HEK293 (cell line): ENCODE data around the gene GNA12.
"Not testable (repeated sequence)": the region's sequence is repeated elsewhere in the genome, so short reads cannot be mapped to it uniquely, and the experiment has no call there.

Experiments used
- CTCF ChIA-PET: fragments of 350-600 bp; formaldehyde crosslinking; extraction: SDS; loops from one replicate; lab custom pipeline; 2021; ENCODE audit warnings: antibody characterized with exemption; lab: Yijun Ruan, JAX
- POLR2A ChIA-PET: fragments of 300-600 bp; formaldehyde crosslinking; extraction: SDS; loops from one replicate; lab custom pipeline; 2020; ENCODE audit warnings: antibody characterized with exemption, inconsistent platforms; lab: Yijun Ruan, JAX
- H3K27ac ChIP-seq: fragments of 200-500 bp; sonication (Bioruptor generic); 2 replicates; pipeline ENCODE4 v1.5.1; 2014; ENCODE audit warnings: low read depth, low read length, control low read depth, inconsistent platforms; ENCODE audit errors: extremely low read depth
- H3K36me3 ChIP-seq, 2 experiments: fragments of 200-500 bp in 1 of 2; sonication (Bioruptor generic) in 1 of 2; 1 replicate in 1 of 2; 2 replicates in 1 of 2; pipeline ENCODE4 v1.5.1; 2014 to 2017; ENCODE audit warnings: inconsistent platforms in 2 of 2, low read length in 2 of 2; ENCODE audit not compliant: control insufficient read depth in 2 of 2, insufficient read depth in 1 of 2
- H3K4me1 ChIP-seq: fragments of 200-500 bp; sonication (Bioruptor generic); 2 replicates; pipeline ENCODE4 v1.5.1; 2014; ENCODE audit warnings: mild to moderate bottlenecking, low read length, inconsistent platforms; ENCODE audit not compliant: control insufficient read depth, insufficient read depth
- H3K4me3 ChIP-seq: 2 replicates; pipeline ENCODE4 v1.5.1; 2011; ENCODE audit warnings: low read depth, mild to moderate bottlenecking, control low read depth, low read length, moderate library complexity
- H3K9me3 ChIP-seq: fragments of 200-500 bp; sonication (Bioruptor generic); 2 replicates; pipeline ENCODE4 v1.5.1; 2014; ENCODE audit warnings: low read depth, low read length, inconsistent platforms; ENCODE audit not compliant: control insufficient read depth, insufficient read depth
- HOXA7 ChIP-seq: sonication (generic); formaldehyde crosslinking; IDR thresholded peaks from 2 replicates; pipeline ENCODE4 v1.8.1; 2022; ENCODE audit warnings: missing genetic modification reagents, borderline replicate concordance
- ZNF10 ChIP-seq: fragments of 450-650 bp; formaldehyde crosslinking; IDR thresholded peaks from 2 replicates; pipeline ENCODE4 v1.5.1; 2017; ENCODE audit warnings: missing biosample characterization, missing genetic modification characterization
- ZNF112 ChIP-seq: fragments of 450-650 bp; formaldehyde crosslinking; IDR thresholded peaks from 2 replicates; pipeline ENCODE4 v1.5.0; 2017; ENCODE audit warnings: missing biosample characterization, missing genetic modification characterization
- ZNF121 ChIP-seq: fragments of 450-650 bp; formaldehyde crosslinking; IDR thresholded peaks from 2 replicates; pipeline ENCODE4 v1.5.1; 2016; ENCODE audit warnings: missing biosample characterization, missing genetic modification characterization
- ZNF19 ChIP-seq: fragments of 450-650 bp; formaldehyde crosslinking; IDR thresholded peaks from 2 replicates; pipeline ENCODE4; 2016; ENCODE audit warnings: missing biosample characterization, missing genetic modification characterization, low read depth
- ZNF366 ChIP-seq: fragments of 450-650 bp; formaldehyde crosslinking; conservative IDR thresholded peaks from 2 replicates; pipeline ENCODE4 v1.5.1; 2016; ENCODE audit warnings: missing biosample characterization, missing genetic modification characterization
- ZNF433 ChIP-seq: fragments of 450-650 bp; formaldehyde crosslinking; IDR thresholded peaks from 2 replicates; pipeline ENCODE4 v1.5.1; 2016; ENCODE audit warnings: missing biosample characterization, missing genetic modification characterization, low read depth
- ZNF560 ChIP-seq: fragments of 450-650 bp; formaldehyde crosslinking; IDR thresholded peaks from 2 replicates; pipeline ENCODE4 v1.5.1; 2017; ENCODE audit warnings: missing biosample characterization, missing genetic modification characterization, borderline replicate concordance
- ZNF600 ChIP-seq: fragments of 450-650 bp; formaldehyde crosslinking; IDR thresholded peaks from 2 replicates; pipeline ENCODE4 v1.5.1; 2016; ENCODE audit warnings: missing biosample characterization, missing genetic modification characterization
- ZNF626 ChIP-seq: fragments of 450-650 bp; sonication (Bioruptor Pico); formaldehyde crosslinking; IDR thresholded peaks from 2 replicates; pipeline ENCODE4 v1.5.1; 2018; ENCODE audit warnings: missing biosample characterization, missing genetic modification characterization, inconsistent platforms
- ZNF776 ChIP-seq: fragments of 450-650 bp; formaldehyde crosslinking; IDR thresholded peaks from 2 replicates; pipeline ENCODE4 v1.5.0; 2017; ENCODE audit warnings: missing biosample characterization, missing genetic modification characterization, borderline replicate concordance
- ZNF792 ChIP-seq: fragments of 450-650 bp; formaldehyde crosslinking; IDR thresholded peaks from 2 replicates; pipeline ENCODE4 v1.5.1; 2016; ENCODE audit warnings: missing biosample characterization, missing genetic modification characterization
- TF ChIP-seq, protein P1 (sequence below): fragments of 450-650 bp; formaldehyde crosslinking; IDR thresholded peaks from 2 replicates; pipeline ENCODE4 v1.5.1; 2017; ENCODE audit warnings: missing biosample characterization, mild to moderate bottlenecking, missing genetic modification characterization, moderate library complexity
- TF ChIP-seq, protein P2 (sequence below): fragments of 450-650 bp; formaldehyde crosslinking; IDR thresholded peaks from 2 replicates; pipeline ENCODE4 v1.5.1; 2016; ENCODE audit warnings: missing biosample characterization, missing genetic modification characterization
- TF ChIP-seq, protein P3 (sequence below): fragments of 450-650 bp; formaldehyde crosslinking; IDR thresholded peaks from 2 replicates; pipeline ENCODE4 v1.5.1; 2016; ENCODE audit warnings: missing biosample characterization, missing genetic modification characterization

GNA12 gene

DNA sequence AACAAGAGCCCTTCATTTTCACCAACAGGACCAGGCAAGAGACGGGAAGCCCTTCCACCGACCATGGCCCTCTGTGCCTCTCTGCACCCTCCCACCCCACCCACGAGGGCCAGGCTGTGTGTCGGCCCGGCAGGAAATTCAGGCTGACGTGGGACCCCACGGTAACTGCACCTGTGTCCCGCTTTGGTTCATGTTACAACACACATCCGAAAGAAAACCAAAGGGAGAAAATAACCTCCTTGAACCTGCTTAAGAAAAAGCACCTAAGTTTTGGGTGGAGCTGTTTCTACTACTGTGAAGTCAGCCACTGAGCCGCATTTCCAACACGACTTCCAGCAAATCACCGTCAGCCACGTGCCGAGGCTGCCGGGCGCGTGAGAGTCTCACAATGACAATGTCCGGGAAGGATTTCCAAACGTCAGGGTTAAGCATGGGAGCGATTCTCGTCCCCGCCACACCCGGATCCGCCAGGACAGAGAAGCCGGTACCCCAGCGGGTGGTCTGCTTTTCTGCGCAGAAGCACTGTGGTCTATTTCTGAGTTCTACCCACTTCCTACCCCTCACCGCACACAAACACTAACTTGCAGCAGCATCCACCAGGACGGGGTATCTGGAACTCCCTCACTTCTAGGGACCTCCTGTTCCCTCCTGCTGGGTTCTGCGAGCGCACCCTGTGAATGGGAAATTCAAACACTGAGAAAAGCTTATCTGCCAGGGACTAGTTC lies 119.5 kb downstream of the GNA12 start (continued):
- TF ChIP-seq ZNF112 (tag by site-specific recombination) = no peak
- no peak for TF ChIP-seq ZNF366 (tag by site-specific recombination)
- no peak for TF ChIP-seq ZNF433 (tag by site-specific recombination)
- TF ChIP-seq ZNF10 (tag by site-specific recombination) = no peak
- TF ChIP-seq, protein P1, sequence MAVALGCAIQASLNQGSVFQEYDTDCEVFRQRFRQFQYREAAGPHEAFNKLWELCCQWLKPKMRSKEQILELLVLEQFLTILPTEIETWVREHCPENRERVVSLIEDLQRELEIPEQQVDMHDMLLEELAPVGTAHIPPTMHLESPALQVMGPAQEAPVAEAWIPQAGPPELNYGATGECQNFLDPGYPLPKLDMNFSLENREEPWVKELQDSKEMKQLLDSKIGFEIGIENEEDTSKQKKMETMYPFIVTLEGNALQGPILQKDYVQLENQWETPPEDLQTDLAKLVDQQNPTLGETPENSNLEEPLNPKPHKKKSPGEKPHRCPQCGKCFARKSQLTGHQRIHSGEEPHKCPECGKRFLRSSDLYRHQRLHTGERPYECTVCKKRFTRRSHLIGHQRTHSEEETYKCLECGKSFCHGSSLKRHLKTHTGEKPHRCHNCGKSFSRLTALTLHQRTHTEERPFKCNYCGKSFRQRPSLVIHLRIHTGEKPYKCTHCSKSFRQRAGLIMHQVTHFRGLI = no peak
- TF ChIP-seq ZNF560 (tag by site-specific recombination) = no peak

DNA sequence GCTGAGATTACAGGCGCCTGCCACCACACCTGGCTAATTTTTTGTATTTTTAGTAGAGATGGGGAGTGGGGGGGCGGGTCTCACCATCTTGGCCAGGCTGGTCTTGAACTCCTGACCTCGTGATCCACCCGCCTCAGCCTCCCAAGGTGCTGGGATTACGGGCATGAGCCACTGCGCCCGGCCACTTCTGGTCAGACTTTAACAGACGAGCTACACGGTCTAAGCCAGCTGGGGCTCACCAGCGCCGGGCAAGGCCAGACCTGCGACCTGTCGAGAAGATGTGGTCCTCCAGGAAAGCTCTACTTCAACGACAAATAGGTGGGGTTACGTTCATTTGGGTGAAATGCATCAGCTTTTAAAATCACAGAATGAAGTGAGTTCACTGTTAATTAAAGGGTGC lies 120.1 kb downstream of the GNA12 start:
- H3K4me3 ChIP-seq, POLR2A ChIA-PET, H3K36me3 ChIP-seq, H3K9me3 ChIP-seq, H3K27ac ChIP-seq, H3K4me1 ChIP-seq: not testable (repeated sequence)
- CTCF ChIA-PET = interaction anchor here (0.6 to 1.9 kb wide), 2 partner anchors 14 to 34 kb away, joined by 3 to 10 read pairs; no protein-coding TSS in a partner anchor

DNA sequence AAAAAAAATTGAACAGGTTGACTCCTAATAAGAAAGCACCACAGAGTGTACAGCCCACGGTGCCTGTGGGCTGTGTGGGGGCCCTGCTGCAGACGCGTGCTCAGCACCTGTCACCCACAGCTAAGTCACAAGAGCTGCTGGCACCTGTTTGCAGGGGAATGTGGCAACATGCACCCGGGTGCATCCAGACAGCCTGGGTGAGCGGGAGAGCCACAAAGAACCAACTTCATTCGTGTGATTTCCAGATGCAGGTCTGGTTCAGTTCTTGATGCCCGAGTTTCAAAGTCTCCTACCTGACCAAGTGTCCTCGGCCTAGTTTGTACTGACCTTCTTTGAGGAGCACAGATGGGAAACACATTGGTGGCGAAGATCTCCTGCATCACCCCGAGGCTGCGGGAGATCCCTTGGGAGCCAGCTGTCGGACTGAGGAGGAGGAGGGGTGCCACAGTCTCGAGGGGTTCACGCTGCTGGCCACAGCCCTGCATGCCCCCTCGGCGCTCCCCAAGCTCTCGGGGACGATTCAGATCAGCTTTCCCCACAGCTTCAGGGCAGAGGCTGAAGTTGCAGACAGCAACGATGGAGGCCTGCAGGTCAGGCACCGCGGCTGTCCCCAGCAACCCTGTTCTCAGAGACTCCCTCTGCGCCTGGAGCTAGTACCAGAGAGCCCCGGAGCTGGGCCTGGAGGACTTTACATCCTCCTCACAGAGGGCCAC lies 120.8 kb downstream of the GNA12 start:
- no peak for TF ChIP-seq ZNF121 (tag by site-specific recombination)
- TF ChIP-seq ZNF19 = no peak
- TF ChIP-seq ZNF112 (tag by site-specific recombination) = no peak
- TF ChIP-seq ZNF776 = no peak
- TF ChIP-seq, protein P2, sequence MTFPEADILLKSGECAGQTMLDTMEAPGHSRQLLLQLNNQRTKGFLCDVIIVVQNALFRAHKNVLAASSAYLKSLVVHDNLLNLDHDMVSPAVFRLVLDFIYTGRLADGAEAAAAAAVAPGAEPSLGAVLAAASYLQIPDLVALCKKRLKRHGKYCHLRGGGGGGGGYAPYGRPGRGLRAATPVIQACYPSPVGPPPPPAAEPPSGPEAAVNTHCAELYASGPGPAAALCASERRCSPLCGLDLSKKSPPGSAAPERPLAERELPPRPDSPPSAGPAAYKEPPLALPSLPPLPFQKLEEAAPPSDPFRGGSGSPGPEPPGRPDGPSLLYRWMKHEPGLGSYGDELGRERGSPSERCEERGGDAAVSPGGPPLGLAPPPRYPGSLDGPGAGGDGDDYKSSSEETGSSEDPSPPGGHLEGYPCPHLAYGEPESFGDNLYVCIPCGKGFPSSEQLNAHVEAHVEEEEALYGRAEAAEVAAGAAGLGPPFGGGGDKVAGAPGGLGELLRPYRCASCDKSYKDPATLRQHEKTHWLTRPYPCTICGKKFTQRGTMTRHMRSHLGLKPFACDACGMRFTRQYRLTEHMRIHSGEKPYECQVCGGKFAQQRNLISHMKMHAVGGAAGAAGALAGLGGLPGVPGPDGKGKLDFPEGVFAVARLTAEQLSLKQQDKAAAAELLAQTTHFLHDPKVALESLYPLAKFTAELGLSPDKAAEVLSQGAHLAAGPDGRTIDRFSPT = no peak
- no peak for TF ChIP-seq HOXA7
- TF ChIP-seq ZNF600 = no peak
- TF ChIP-seq ZNF792 (tag by site-specific recombination) = no peak
- TF ChIP-seq, protein P3, sequence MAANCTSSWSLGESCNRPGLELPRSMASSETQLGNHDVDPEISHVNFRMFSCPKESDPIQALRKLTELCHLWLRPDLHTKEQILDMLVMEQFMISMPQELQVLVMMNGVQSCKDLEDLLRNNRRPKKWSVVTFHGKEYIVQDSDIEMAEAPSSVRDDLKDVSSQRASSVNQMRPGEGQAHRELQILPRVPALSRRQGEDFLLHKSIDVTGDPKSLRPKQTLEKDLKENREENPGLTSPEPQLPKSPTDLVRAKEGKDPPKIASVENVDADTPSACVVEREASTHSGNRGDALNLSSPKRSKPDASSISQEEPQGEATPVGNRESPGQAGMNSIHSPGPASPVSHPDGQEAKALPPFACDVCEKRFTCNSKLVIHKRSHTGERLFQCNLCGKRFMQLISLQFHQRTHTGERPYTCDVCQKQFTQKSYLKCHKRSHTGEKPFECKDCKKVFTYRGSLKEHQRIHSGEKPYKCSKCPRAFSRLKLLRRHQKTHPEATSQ = no peak
- TF ChIP-seq ZNF626 (tag by site-specific recombination) = no peak
- Histone ChIP-seq H3K36me3 (peaks cover 0 to 7% of the 10 kb centered on the region in 2 experiments; a peak in 2 of 3 replicates), H3K4me3 (no peak overlapping the region), H3K4me1 (no peaks in the 10 kb centered on the region), H3K27ac (no peak overlapping the region), H3K9me3 (no peaks in the 10 kb centered on the region)
- ChIA-PET CTCF (interaction anchor here (1.9 kb wide), 1 partner anchor 13 kb away, joined by 10 read pairs; no protein-coding TSS in a partner anchor), POLR2A (no interaction called here)
